HPDE6-E6E7 (cell line): ENCODE data around the gene AP3B1.
"Not testable (repeated sequence)": the region's sequence is repeated elsewhere in the genome, so short reads cannot be mapped to it uniquely, and the experiment has no call there.

ENCODE experiments used
- DNase-seq: peaks from one replicate; pipeline ENCODE4 v3.0.0; 2011; ENCODE audit warnings: missing footprints; ENCODE audit errors: extremely low spot score

AP3B1 gene

GRCh38 chr5:78243091-78243490, 51.4 kb downstream of the AP3B1 start:
- no peak for DNase-seq

GRCh38 chr5:78242001-78242400, 52.5 kb downstream of the AP3B1 start:
- DNase-seq = no peak

GRCh38 chr5:78237911-78238310, 56.6 kb downstream of the AP3B1 start:
- no peak for DNase-seq

GRCh38 chr5:78236046-78236445, 58.5 kb downstream of the AP3B1 start:
- DNase-seq = no peak

- DNase-seq = no peak
Measured at GRCh38 chr5:78235289-78235688, 59.2 kb downstream of the AP3B1 start.

- DNase-seq = no peak
Measured at GRCh38 chr5:78234804-78235203, 59.7 kb downstream of the AP3B1 start.

- no peak for DNase-seq
Measured at GRCh38 chr5:78232163-78232562, 62.3 kb downstream of the AP3B1 start.

- no peak for DNase-seq
Measured at GRCh38 chr5:78224358-78224757, 70.1 kb downstream of the AP3B1 start.

GRCh38 chr5:78221964-78222451, 72.5 kb downstream of the AP3B1 start:
- DNase-seq = no peak

GRCh38 chr5:78221467-78221866, 73.0 kb downstream of the AP3B1 start:
- no peak for DNase-seq

GRCh38 chr5:78215972-78216371, 78.5 kb downstream of the AP3B1 start:
- no peak for DNase-seq

GRCh38 chr5:78215565-78215964, 78.9 kb downstream of the AP3B1 start:
- DNase-seq = no peak

- DNase-seq = no peak
Measured at GRCh38 chr5:78213799-78214198, 80.7 kb downstream of the AP3B1 start.

GRCh38 chr5:78211052-78211451, 83.4 kb downstream of the AP3B1 start:
- DNase-seq = no peak

GRCh38 chr5:78204241-78204640, 90.3 kb downstream of the AP3B1 start:
- no peak for DNase-seq

- no peak for DNase-seq
Measured at GRCh38 chr5:78203815-78204214, 90.7 kb downstream of the AP3B1 start.

GRCh38 chr5:78190402-78190801, 104.1 kb downstream of the AP3B1 start:
- no peak for DNase-seq

- not testable (repeated sequence) for DNase-seq
Measured at GRCh38 chr5:78188681-78189080, 105.8 kb downstream of the AP3B1 start.

- no peak for DNase-seq
Measured at GRCh38 chr5:78187172-78187571, 107.3 kb downstream of the AP3B1 start.

GRCh38 chr5:78182838-78183237, 111.7 kb downstream of the AP3B1 start:
- DNase-seq = no peak

- no peak for DNase-seq
Measured at GRCh38 chr5:78178356-78178755, 116.1 kb downstream of the AP3B1 start.

GRCh38 chr5:78170335-78170734, 124.2 kb downstream of the AP3B1 start:
- not testable (repeated sequence) for DNase-seq

GRCh38 chr5:78162253-78162862, 132.1 kb downstream of the AP3B1 start:
- no peak for DNase-seq

- no peak for DNase-seq
Measured at GRCh38 chr5:78157001-78157400, 137.5 kb downstream of the AP3B1 start.
